CD14-positive monocyte (primary cell): Measurements from ENCODE around the gene PPM1H. TPM values are rescaled to one million over a fixed set of nuclear protein-coding genes. Genes with fewer than 3 reads are reported as not detected.

Source experiments
- DNase-seq, 3 donors: peaks; one replicate each; pipeline ENCODE4 v3.0.0-alpha.2; 2011 to 2022
- H2AFZ ChIP-seq: 2 replicates; pipeline ENCODE4 v1.6.0; 2012; ENCODE audit warnings: mild to moderate bottlenecking, low read depth, low read length, inconsistent platforms; ENCODE audit not compliant: insufficient read depth, poor library complexity, severe bottlenecking
- H3K27ac ChIP-seq, 2 donors: 1 replicate in 1 of 2; 2 replicates in 1 of 2; pipeline ENCODE4 v1.5.1; 2012 to 2013; ENCODE audit warnings: low read length in 2 of 2, control low read depth in 1 of 2, inconsistent platforms in 1 of 2, low read depth in 1 of 2, mild to moderate bottlenecking in 1 of 2
- H3K27me3 ChIP-seq, 2 donors: one replicate each; pipeline versions ENCODE4 v1.6.0 to v1.6.1; 2011 to 2013; ENCODE audit warnings: low read length in 2 of 2; ENCODE audit not compliant: control insufficient read depth in 2 of 2, insufficient read depth in 2 of 2
- H3K36me3 ChIP-seq, 2 donors: replicated peaks in 1 of 2; 1 replicate in 1 of 2; 2 replicates in 1 of 2; pipeline versions ENCODE4 v1.5.1 to v1.6.1; 2012 to 2013; ENCODE audit warnings: low read length in 2 of 2, control low read depth in 1 of 2, inconsistent platforms in 1 of 2, mild to moderate bottlenecking in 1 of 2; ENCODE audit not compliant: insufficient read depth in 2 of 2, control insufficient read depth in 1 of 2
- H3K4me1 ChIP-seq, 2 donors: 1 replicate in 1 of 2; 2 replicates in 1 of 2; pipeline versions ENCODE4 v1.5.1 to v1.6.1; 2012 to 2013; ENCODE audit warnings: low read length in 2 of 2, control low read depth in 1 of 2, inconsistent platforms in 1 of 2, mild to moderate bottlenecking in 1 of 2, moderate library complexity in 1 of 2; ENCODE audit not compliant: insufficient read depth in 2 of 2, control insufficient read depth in 1 of 2
- H3K4me2 ChIP-seq: replicated peaks from 2 replicates; pipeline ENCODE3; 2012; ENCODE audit warnings: low read length, moderate library complexity, mild to moderate bottlenecking; ENCODE audit not compliant: poor library complexity, severe bottlenecking; ENCODE audit errors: extremely low read depth
- H3K4me3 ChIP-seq, 3 experiments: fragments of 200-600 bp in 1 of 3; sonication (generic) in 1 of 3; replicated peaks in 1 of 3; 1 replicate in 2 of 3; 2 replicates in 1 of 3; pipeline ENCODE4 v1.5.1; 2011 to 2013; ENCODE audit warnings: low read length in 3 of 3, mild to moderate bottlenecking in 3 of 3, control low read depth in 2 of 3, low read depth in 2 of 3, inconsistent platforms in 1 of 3, moderate library complexity in 1 of 3
- H3K79me2 ChIP-seq: 2 replicates; pipeline ENCODE4 v1.6.0; 2012; ENCODE audit warnings: mild to moderate bottlenecking, control low read depth, inconsistent platforms, low read length, moderate library complexity; ENCODE audit not compliant: insufficient read depth
- H3K9ac ChIP-seq: 2 replicates; pipeline ENCODE4 v1.6.0; 2017; ENCODE audit warnings: low read length, mild to moderate bottlenecking; ENCODE audit not compliant: insufficient read depth, poor library complexity, severe bottlenecking
- H3K9me3 ChIP-seq, 2 donors: replicated peaks in 1 of 2; 1 replicate in 1 of 2; 2 replicates in 1 of 2; pipeline versions ENCODE4 v1.5.1 to v1.6.1; 2012 to 2013; ENCODE audit warnings: low read length in 2 of 2, control low read depth in 1 of 2; ENCODE audit not compliant: control insufficient read depth in 1 of 2, insufficient read depth in 1 of 2
- H4K20me1 ChIP-seq: 2 replicates; pipeline ENCODE4 v1.6.0; 2012; ENCODE audit warnings: mild to moderate bottlenecking, low read length, control low read depth, moderate library complexity; ENCODE audit not compliant: insufficient read depth
- H3K27ac Mint-ChIP-seq, 7 donors: one replicate each; pipeline ENCODE4 v1.8.0; 2020; ENCODE audit warnings: mild to moderate bottlenecking in 7 of 7, mixed read lengths in 7 of 7, moderate library complexity in 6 of 7, inconsistent platforms in 2 of 7
- H3K27me3 Mint-ChIP-seq, 3 donors: one replicate each; pipeline ENCODE4 v1.8.0; 2021 to 2022; ENCODE audit warnings: low read depth in 3 of 3, mild to moderate bottlenecking in 3 of 3, mixed read lengths in 3 of 3, moderate library complexity in 3 of 3, inconsistent platforms in 1 of 3
- H3K36me3 Mint-ChIP-seq, 2 donors: one replicate each; pipeline ENCODE4 v1.8.0; 2020; ENCODE audit warnings: mixed read lengths in 2 of 2, inconsistent platforms in 1 of 2, mild to moderate bottlenecking in 1 of 2
- H3K4me1 Mint-ChIP-seq: one replicate; pipeline ENCODE4 v1.8.0; 2020; ENCODE audit warnings: mild to moderate bottlenecking, mixed read lengths
- H3K4me3 Mint-ChIP-seq, 2 donors: one replicate each; pipeline ENCODE4 v1.8.0; 2020; ENCODE audit warnings: mild to moderate bottlenecking in 2 of 2, mixed read lengths in 2 of 2, moderate library complexity in 1 of 2
- H3K9me3 Mint-ChIP-seq, 7 donors: one replicate each; pipeline ENCODE4 v1.8.0; 2020 to 2022; ENCODE audit warnings: mixed read lengths in 7 of 7, mild to moderate bottlenecking in 6 of 7, moderate library complexity in 6 of 7, inconsistent platforms in 2 of 7
- WGBS: methylation state at CpG from one replicate; pipeline ENCODE4 v1.1.5; 2013; ENCODE audit warnings: missing lambda C conversion rate; ENCODE audit not compliant: insufficient coverage; 5-methylcytosine and 5-hydroxymethylcytosine counted together
- intact Hi-C, 2 donors: fragments of 100-400 bp; cut with micrococcal nuclease; formaldehyde crosslinking; loops; one replicate each; pipeline versions ENCODE4 v1.15.0 to v1.15.1; 2023
- polyA plus RNA-seq, 3 donors: library from polyadenylated mRNA; depleted of rRNA in 1 of 3; unstranded in 2 of 3; stranded (reverse) in 1 of 3; fragments of 300-500 nt in 2 of 3; fragments of >200 nt in 1 of 3; fragmentation: Illumina TruSeq in 2 of 3; gene quantifications; 1 replicate in 2 of 3; 2 replicates in 1 of 3; pipeline ENCODE4 v1.2.3, GENCODE V29; 2012 to 2021
- TF ChIP-seq, protein P1 (sequence below): fragments of 200-600 bp; IDR thresholded peaks from one replicate; pipeline ENCODE4 v1.8.0; 2022; ENCODE audit warnings: antibody characterized with exemption, mild to moderate bottlenecking

The PPM1H gene
- polyA plus RNA-seq, 3 donors: 1.5 to 2.8 (median 1.9) TPM

DNA sequence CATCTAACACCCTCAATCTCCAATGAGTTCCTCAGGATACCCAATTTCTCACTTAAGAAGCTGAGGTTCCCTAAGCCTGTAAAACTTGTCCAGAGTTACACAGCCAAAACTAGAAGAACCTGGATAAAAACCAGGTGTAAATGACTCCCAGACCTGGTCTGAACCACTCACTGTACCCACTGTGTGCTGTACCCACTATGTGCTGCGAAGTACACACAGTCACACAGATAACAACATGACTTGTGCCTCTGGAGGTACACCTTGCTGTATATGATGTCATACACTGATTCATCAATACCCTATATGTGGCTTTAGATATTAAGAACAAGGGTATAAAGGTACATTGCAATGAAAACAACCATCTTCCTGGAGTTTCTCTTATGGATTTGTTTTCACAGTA, 66.1 kb downstream of the PPM1H start:
- H3K27me3 ChIP-seq: no peaks in the 10 kb centered on the region
- no CpG with 5 or more reads among the region's 1 CpG for WGBS
- Mint-ChIP-seq H3K27ac (no peak overlapping the region), H3K4me1 (peaks cover 1% of the 10 kb centered on the region), H3K9me3 (peaks cover 0 to 4% (median 0%) of the 10 kb centered on the region in 7 donors), H3K36me3 (no peaks in the 10 kb centered on the region), H3K4me3 (no peak overlapping the region), H3K27me3 (peaks cover 0 to 1% (median 0%) of the 10 kb centered on the region in 3 donors)
- no peaks in the 10 kb centered on the region for H3K4me1 ChIP-seq
- H3K9me3 ChIP-seq: no peaks in the 10 kb centered on the region
- H3K4me3 ChIP-seq: no peak overlapping the region
- no peak overlapping the region for H3K9ac ChIP-seq
- no peak for DNase-seq
- H3K79me2 ChIP-seq: no peaks in the 10 kb centered on the region
- intact Hi-C loops: no loop called here
- H3K4me2 ChIP-seq: no peak overlapping the region
- no peaks in the 10 kb centered on the region for H3K36me3 ChIP-seq
- TF ChIP-seq, protein P1, sequence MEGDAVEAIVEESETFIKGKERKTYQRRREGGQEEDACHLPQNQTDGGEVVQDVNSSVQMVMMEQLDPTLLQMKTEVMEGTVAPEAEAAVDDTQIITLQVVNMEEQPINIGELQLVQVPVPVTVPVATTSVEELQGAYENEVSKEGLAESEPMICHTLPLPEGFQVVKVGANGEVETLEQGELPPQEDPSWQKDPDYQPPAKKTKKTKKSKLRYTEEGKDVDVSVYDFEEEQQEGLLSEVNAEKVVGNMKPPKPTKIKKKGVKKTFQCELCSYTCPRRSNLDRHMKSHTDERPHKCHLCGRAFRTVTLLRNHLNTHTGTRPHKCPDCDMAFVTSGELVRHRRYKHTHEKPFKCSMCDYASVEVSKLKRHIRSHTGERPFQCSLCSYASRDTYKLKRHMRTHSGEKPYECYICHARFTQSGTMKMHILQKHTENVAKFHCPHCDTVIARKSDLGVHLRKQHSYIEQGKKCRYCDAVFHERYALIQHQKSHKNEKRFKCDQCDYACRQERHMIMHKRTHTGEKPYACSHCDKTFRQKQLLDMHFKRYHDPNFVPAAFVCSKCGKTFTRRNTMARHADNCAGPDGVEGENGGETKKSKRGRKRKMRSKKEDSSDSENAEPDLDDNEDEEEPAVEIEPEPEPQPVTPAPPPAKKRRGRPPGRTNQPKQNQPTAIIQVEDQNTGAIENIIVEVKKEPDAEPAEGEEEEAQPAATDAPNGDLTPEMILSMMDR: no peak
- no peak overlapping the region for H3K27ac ChIP-seq
- no peak overlapping the region for H2AFZ ChIP-seq
- H4K20me1 ChIP-seq: no peaks in the 10 kb centered on the region

DNA sequence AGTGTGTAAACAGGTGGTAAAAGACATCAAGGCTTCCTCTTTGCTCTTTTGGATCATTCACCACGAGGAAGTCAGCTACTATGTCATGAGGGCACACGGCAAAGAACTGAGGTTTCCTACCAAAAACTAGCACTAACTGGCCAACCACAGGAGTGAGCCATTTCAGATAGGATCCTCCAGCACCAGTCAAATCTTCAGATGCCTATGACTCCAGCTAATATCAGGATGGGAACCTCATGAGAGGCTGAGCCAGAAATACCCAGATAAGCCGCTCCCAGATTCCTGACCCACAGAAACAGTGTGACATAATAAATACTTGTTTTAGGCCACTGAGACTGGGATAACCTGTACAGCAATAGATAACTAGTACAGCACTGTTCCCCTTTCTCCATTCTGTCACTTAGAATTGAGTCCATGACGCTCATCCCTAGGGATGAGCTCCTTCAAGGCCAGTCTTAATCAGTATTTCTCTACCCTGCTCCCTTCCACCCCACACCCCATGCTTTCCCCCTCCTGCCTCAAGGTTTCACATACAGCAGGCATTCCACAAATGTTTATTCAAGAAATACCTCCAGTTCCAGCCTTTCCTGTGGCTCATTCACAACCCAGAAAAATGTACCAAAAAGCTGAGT, 68.4 kb downstream of the PPM1H start:
- H3K27ac ChIP-seq: no peak overlapping the region
- no peak overlapping the region for H3K4me3 Mint-ChIP-seq
- 33% methylated on average over 3 of the region's 4 CpGs for WGBS
- H3K27ac Mint-ChIP-seq: no peak overlapping the region
- no peaks in the 10 kb centered on the region for H4K20me1 ChIP-seq
- H3K4me1 Mint-ChIP-seq: peaks cover 1% of the 10 kb centered on the region
- TF ChIP-seq, protein P1: no peak
- no peak for DNase-seq
- H3K9me3 ChIP-seq: no peaks in the 10 kb centered on the region
- H3K79me2 ChIP-seq: no peaks in the 10 kb centered on the region
- peaks cover 0 to 1% (median 0%) of the 10 kb centered on the region in 3 donors for H3K27me3 Mint-ChIP-seq
- no peak overlapping the region for H3K9ac ChIP-seq
- H3K27me3 ChIP-seq: no peaks in the 10 kb centered on the region
- no peaks in the 10 kb centered on the region for H3K36me3 ChIP-seq
- no peaks in the 10 kb centered on the region for H3K4me1 ChIP-seq
- H3K36me3 Mint-ChIP-seq: no peaks in the 10 kb centered on the region
- H2AFZ ChIP-seq: no peak overlapping the region
- no peak overlapping the region for H3K4me3 ChIP-seq
- intact Hi-C loops: no loop called here
- H3K9me3 Mint-ChIP-seq: peaks cover 0 to 4% (median 0%) of the 10 kb centered on the region in 7 donors
- no peak overlapping the region for H3K4me2 ChIP-seq
